Neural cell (in vitro differentiated cells): Measurements from ENCODE around the gene TRPM2. TPM values are rescaled to one million over a fixed set of nuclear protein-coding genes. Genes with fewer than 3 reads are reported as not detected.

Experiments
- H2AFZ ChIP-seq: fragments of 200-600, 300-800 bp; sonication (generic), shearing (Covaris generic); 2 replicates; pipeline ENCODE4 v1.6.0; 2014; ENCODE audit warnings: low read depth, mild to moderate bottlenecking, antibody characterized with exemption, low read length, moderate library complexity
- H3F3A ChIP-seq: fragments of 200-600 bp; shearing (Covaris generic); 2 replicates; pipeline ENCODE4 v1.6.1; 2016; ENCODE audit warnings: mild to moderate bottlenecking, moderate library complexity, mixed read lengths, antibody characterized with exemption, low read length; ENCODE audit not compliant: insufficient read depth, poor library complexity, severe bottlenecking
- H3K27ac ChIP-seq: fragments of 200-600, 300-800 bp; sonication (generic), shearing (Covaris generic); 2 replicates; pipeline ENCODE4 v1.5.1; 2014; ENCODE audit warnings: mild to moderate bottlenecking, low read length, moderate library complexity
- H3K27me3 ChIP-seq: fragments of 300-800, 200-600 bp; sonication (generic), shearing (Covaris generic); 2 replicates; pipeline ENCODE4 v1.6.0; 2014; ENCODE audit warnings: mild to moderate bottlenecking, low read depth, low read length, moderate library complexity; ENCODE audit not compliant: insufficient read depth
- H3K36me3 ChIP-seq: fragments of 300-800, 200-600 bp; sonication (generic), shearing (Covaris generic); 2 replicates; pipeline ENCODE4 v1.5.1; 2014; ENCODE audit warnings: mild to moderate bottlenecking, antibody characterized with exemption, low read length, moderate library complexity; ENCODE audit not compliant: insufficient read depth
- H3K4me2 ChIP-seq: fragments of 300-800, 200-600 bp; sonication (generic), shearing (Covaris generic); 2 replicates; pipeline ENCODE4 v1.6.0; 2014; ENCODE audit warnings: mild to moderate bottlenecking, low read length
- H3K4me3 ChIP-seq: fragments of 300-800, 200-600 bp; sonication (generic), shearing (Covaris generic); 2 replicates; pipeline ENCODE4 v1.5.1; 2014; ENCODE audit warnings: mild to moderate bottlenecking, low read length, moderate library complexity
- H3K79me2 ChIP-seq: fragments of 200-600 bp; shearing (Covaris generic); replicated peaks from 2 replicates; pipeline ENCODE4 v1.6.0; 2014; ENCODE audit warnings: mild to moderate bottlenecking, low read length, moderate library complexity; ENCODE audit not compliant: insufficient read depth
- H3K9ac ChIP-seq: fragments of 300-800, 200-600 bp; sonication (generic), shearing (Covaris generic); 2 replicates; pipeline ENCODE4 v1.6.1; 2016; ENCODE audit warnings: mild to moderate bottlenecking, low read length, mixed read lengths
- H3K9me2 ChIP-seq: fragments of 200-600 bp; shearing (Covaris generic); 2 replicates; pipeline ENCODE4 v1.6.1; 2016; ENCODE audit warnings: mild to moderate bottlenecking, low read length, mixed read lengths; ENCODE audit not compliant: insufficient read depth
- H3K9me3 ChIP-seq: fragments of 200-600, 300-800 bp; sonication (generic), shearing (Covaris generic); 2 replicates; pipeline ENCODE4 v1.6.1; 2016; ENCODE audit warnings: mild to moderate bottlenecking, mixed run types, low read length, moderate library complexity, mixed read lengths
- H4K20me1 ChIP-seq: fragments of 200-600 bp; shearing (Covaris generic); 2 replicates; pipeline ENCODE4 v1.6.1; 2016; ENCODE audit warnings: mild to moderate bottlenecking, mixed run types; ENCODE audit not compliant: insufficient read depth
- CTCF ChIP-seq: fragments of 450-650 bp; IDR thresholded peaks from 2 replicates; pipeline ENCODE4 v1.5.1; 2014; ENCODE audit warnings: antibody characterized with exemption, mild to moderate bottlenecking, moderate library complexity; ENCODE audit not compliant: poor library complexity, severe bottlenecking
- EP300 ChIP-seq: fragments of 450-650 bp; conservative IDR thresholded peaks from 2 replicates; pipeline ENCODE4 v1.6.1; 2014; ENCODE audit warnings: antibody characterized with exemption, mild to moderate bottlenecking, moderate library complexity; ENCODE audit not compliant: poor library complexity, severe bottlenecking
- EZH2 ChIP-seq: fragments of 200-600, 300-800 bp; shearing (Covaris generic), sonication (generic); IDR thresholded peaks from 2 replicates; pipeline ENCODE4 v1.6.1; 2014; ENCODE audit warnings: antibody characterized with exemption, low read length, borderline replicate concordance, mild to moderate bottlenecking; ENCODE audit not compliant: insufficient read depth, poor library complexity, severe bottlenecking
- MXI1 ChIP-seq: fragments of 450-650 bp; conservative IDR thresholded peaks from 2 replicates; pipeline ENCODE4 v1.6.1; 2014; ENCODE audit warnings: antibody characterized with exemption, mild to moderate bottlenecking; ENCODE audit not compliant: poor library complexity, severe bottlenecking
- POLR2AphosphoS5 ChIP-seq: IDR thresholded peaks from 2 replicates; pipeline ENCODE4 v1.6.1; 2012
- RAD21 ChIP-seq: fragments of 450-650 bp; conservative IDR thresholded peaks from 2 replicates; pipeline ENCODE4 v1.6.1; 2014; ENCODE audit warnings: antibody characterized with exemption, mild to moderate bottlenecking, moderate library complexity
- SMC3 ChIP-seq: fragments of 450-650 bp; conservative IDR thresholded peaks from 2 replicates; pipeline ENCODE4 v1.6.1; 2014; ENCODE audit warnings: antibody characterized with exemption, mild to moderate bottlenecking, moderate library complexity; ENCODE audit not compliant: poor library complexity
- TAF1 ChIP-seq: IDR thresholded peaks from 2 replicates; pipeline ENCODE4 v1.6.1; 2012; ENCODE audit warnings: low read depth
- polyA plus RNA-seq: library from polyadenylated mRNA; depleted of rRNA; stranded (reverse); fragments of >200 nt; gene quantifications from 2 replicates; pipeline ENCODE4 v1.2.3, GENCODE V29; 2014
- TF ChIP-seq, protein P1 (sequence below): IDR thresholded peaks from 2 replicates; pipeline ENCODE4 v1.6.1; 2012; ENCODE audit warnings: borderline replicate concordance

The TRPM2 gene
- polyA plus RNA-seq, 1 donor from 2014 or later = 0.14 TPM

DNA sequence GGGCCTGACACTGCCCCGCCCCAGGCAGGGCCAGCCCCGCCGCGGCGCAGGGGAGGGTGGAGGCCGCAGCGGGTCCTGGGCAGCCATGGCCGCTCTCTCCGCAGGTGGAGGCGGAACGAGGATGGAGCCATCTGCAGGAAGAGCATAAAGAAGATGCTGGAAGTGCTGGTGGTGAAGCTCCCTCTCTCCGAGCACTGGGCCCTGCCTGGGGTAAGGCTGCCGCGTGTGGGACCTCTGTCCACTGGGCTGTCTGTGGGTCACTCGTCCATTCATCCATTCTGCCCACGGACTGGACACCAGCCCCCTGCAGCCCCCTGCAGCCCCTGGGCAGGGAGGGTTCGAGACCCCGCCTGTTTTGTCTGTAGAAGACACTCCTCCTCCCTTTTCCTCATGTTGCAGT lies 83.5 kb downstream of the TRPM2 start:
- Histone ChIP-seq H3K27ac (no peak overlapping the region), H3K4me3 (no peak overlapping the region), H3K4me2 (no peak overlapping the region), H3K9me3 (no peaks in the 10 kb centered on the region), H3K9me2 (no peaks in the 10 kb centered on the region), H3F3A (no peaks in the 10 kb centered on the region), H3K27me3 (no peaks in the 10 kb centered on the region), H3K9ac (no peak overlapping the region), H4K20me1 (no peaks in the 10 kb centered on the region), H2AFZ (no peak overlapping the region), H3K79me2 (no peaks in the 10 kb centered on the region), H3K36me3 (no peaks in the 10 kb centered on the region)
- TF ChIP-seq POLR2AphosphoS5 (no peak), CTCF (no peak), EP300 (no peak), TAF1 (no peak), MXI1 (no peak), SMC3 (no peak), RAD21 (no peak), EZH2 (no peak)
- TF ChIP-seq, protein P1, sequence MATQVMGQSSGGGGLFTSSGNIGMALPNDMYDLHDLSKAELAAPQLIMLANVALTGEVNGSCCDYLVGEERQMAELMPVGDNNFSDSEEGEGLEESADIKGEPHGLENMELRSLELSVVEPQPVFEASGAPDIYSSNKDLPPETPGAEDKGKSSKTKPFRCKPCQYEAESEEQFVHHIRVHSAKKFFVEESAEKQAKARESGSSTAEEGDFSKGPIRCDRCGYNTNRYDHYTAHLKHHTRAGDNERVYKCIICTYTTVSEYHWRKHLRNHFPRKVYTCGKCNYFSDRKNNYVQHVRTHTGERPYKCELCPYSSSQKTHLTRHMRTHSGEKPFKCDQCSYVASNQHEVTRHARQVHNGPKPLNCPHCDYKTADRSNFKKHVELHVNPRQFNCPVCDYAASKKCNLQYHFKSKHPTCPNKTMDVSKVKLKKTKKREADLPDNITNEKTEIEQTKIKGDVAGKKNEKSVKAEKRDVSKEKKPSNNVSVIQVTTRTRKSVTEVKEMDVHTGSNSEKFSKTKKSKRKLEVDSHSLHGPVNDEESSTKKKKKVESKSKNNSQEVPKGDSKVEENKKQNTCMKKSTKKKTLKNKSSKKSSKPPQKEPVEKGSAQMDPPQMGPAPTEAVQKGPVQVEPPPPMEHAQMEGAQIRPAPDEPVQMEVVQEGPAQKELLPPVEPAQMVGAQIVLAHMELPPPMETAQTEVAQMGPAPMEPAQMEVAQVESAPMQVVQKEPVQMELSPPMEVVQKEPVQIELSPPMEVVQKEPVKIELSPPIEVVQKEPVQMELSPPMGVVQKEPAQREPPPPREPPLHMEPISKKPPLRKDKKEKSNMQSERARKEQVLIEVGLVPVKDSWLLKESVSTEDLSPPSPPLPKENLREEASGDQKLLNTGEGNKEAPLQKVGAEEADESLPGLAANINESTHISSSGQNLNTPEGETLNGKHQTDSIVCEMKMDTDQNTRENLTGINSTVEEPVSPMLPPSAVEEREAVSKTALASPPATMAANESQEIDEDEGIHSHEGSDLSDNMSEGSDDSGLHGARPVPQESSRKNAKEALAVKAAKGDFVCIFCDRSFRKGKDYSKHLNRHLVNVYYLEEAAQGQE = no peak

- TF ChIP-seq POLR2AphosphoS5 (no peak), TAF1 (no peak), CTCF (no peak), EP300 (no peak), MXI1 (no peak), SMC3 (no peak), EZH2 (no peak), RAD21 (no peak)
- TF ChIP-seq, protein P1 = no peak
- no peak overlapping the region for H3K9ac ChIP-seq
- H3F3A ChIP-seq = no peaks in the 10 kb centered on the region
- H3K27me3 ChIP-seq = no peaks in the 10 kb centered on the region
- H3K27ac ChIP-seq = no peak overlapping the region
- H3K4me2 ChIP-seq = no peak overlapping the region
- H3K79me2 ChIP-seq = no peaks in the 10 kb centered on the region
- H3K9me2 ChIP-seq = no peaks in the 10 kb centered on the region
- H3K9me3 ChIP-seq = no peaks in the 10 kb centered on the region
- no peaks in the 10 kb centered on the region for H3K36me3 ChIP-seq
- H3K4me3 ChIP-seq = no peak overlapping the region
- no peaks in the 10 kb centered on the region for H4K20me1 ChIP-seq
- no peak overlapping the region for H2AFZ ChIP-seq
Measured at GRCh38 chr21:44437371-44437695, 83.9 kb downstream of the TRPM2 start.
